Measurements from ENCODE around the gene RLBP1. TPM values are rescaled to one million over a fixed set of nuclear protein-coding genes. Genes with fewer than 3 reads are reported as not detected.

The RLBP1 gene
- total and polyA plus RNA-seq, 7 donors = 0.27 to 6.6 (median 1.1) TPM; not detected in 3

- no peak for TF ChIP-seq POLR2AphosphoS5 (IDR thresholded peaks at IDR 0.05)
- no peak for TF ChIP-seq POLR2A (IDR thresholded peaks at IDR 0.05)
- TF ChIP-seq, protein P1, sequence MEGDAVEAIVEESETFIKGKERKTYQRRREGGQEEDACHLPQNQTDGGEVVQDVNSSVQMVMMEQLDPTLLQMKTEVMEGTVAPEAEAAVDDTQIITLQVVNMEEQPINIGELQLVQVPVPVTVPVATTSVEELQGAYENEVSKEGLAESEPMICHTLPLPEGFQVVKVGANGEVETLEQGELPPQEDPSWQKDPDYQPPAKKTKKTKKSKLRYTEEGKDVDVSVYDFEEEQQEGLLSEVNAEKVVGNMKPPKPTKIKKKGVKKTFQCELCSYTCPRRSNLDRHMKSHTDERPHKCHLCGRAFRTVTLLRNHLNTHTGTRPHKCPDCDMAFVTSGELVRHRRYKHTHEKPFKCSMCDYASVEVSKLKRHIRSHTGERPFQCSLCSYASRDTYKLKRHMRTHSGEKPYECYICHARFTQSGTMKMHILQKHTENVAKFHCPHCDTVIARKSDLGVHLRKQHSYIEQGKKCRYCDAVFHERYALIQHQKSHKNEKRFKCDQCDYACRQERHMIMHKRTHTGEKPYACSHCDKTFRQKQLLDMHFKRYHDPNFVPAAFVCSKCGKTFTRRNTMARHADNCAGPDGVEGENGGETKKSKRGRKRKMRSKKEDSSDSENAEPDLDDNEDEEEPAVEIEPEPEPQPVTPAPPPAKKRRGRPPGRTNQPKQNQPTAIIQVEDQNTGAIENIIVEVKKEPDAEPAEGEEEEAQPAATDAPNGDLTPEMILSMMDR (IDR thresholded peaks at IDR 0.05) = no peak
- no peak for TF ChIP-seq EP300 (IDR thresholded peaks at IDR 0.05)
- DNase-seq = no peak
- no peaks in the 10 kb centered on the region for H3K4me1 ChIP-seq
- H3K9me3 ChIP-seq = no peaks in the 10 kb centered on the region
- 95 to 96% methylated on average over 8 of the region's 8 CpGs for WGBS, 2 donors
- no peak overlapping the region for H3K4me3 ChIP-seq
- no peaks in the 10 kb centered on the region for H3K27me3 ChIP-seq
- intact Hi-C loops (cut with DNase I) = no loop called here
- no peak overlapping the region for H3K27ac ChIP-seq
- peaks cover 15 to 94% (median 70%) of the 10 kb centered on the region in 4 donors for H3K36me3 ChIP-seq
These were observed 33.3 kb downstream of the RLBP1 start for GRCh38 chr15:89187986-89188514.

GRCh38 chr15:89187301-89187985, 33.9 kb downstream of the RLBP1 start:
- WGBS, 2 donors = 88 to 91% methylated on average over 9 of the region's 9 CpGs

DNA sequence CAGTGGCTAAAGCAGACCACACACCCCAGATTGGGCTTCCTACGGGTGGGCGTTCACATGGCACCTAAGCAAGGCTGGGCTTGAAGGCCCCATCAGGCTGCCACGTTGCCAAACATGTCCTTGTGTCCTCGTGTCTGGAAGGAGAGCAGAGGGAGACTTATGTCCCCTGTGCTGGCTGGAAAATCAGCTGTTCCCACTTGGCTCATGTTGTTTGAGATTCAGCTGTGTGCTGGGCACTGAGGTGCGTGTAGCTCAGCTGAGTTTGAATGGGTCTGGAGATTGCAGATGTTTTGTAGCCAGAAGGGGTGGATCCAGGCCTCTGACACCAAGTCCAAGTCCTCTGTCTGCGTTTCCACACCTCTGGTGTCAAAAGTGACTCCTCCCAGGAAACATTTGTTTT, 34.6 kb downstream of the RLBP1 start:
- H3K4me3 ChIP-seq = no peak overlapping the region
- peaks cover 8 to 83% (median 58%) of the 10 kb centered on the region in 4 donors for H3K36me3 ChIP-seq

More at GRCh38 chr15:89187301-89187985, 33.9 kb downstream of the RLBP1 start:
- H3K27me3 ChIP-seq = no peaks in the 10 kb centered on the region
- no peak overlapping the region for H3K27ac ChIP-seq
- no peaks in the 10 kb centered on the region for H3K4me1 ChIP-seq
- DNase-seq = no peak
- TF ChIP-seq POLR2A (IDR thresholded peaks at IDR 0.05) (no peak), EP300 (IDR thresholded peaks at IDR 0.05) (no peak), POLR2AphosphoS5 (IDR thresholded peaks at IDR 0.05) (no peak)
- TF ChIP-seq, protein P1 (IDR thresholded peaks at IDR 0.05) = no peak
- no peaks in the 10 kb centered on the region for H3K9me3 ChIP-seq
- peaks cover 9 to 88% (median 64%) of the 10 kb centered on the region in 4 donors for H3K36me3 ChIP-seq
- intact Hi-C loops (cut with DNase I) = no loop called here
- H3K4me3 ChIP-seq = no peak overlapping the region

GRCh38 chr15:89184886-89185526, 36.4 kb downstream of the RLBP1 start:
- 84 to 92% methylated on average over 12 of the region's 12 CpGs for WGBS, 2 donors

More for the DNA sequence above, 34.6 kb downstream of the RLBP1 start:
- 85 to 87% methylated on average over 6 of the region's 6 CpGs for WGBS, 2 donors
- H3K4me1 ChIP-seq = no peaks in the 10 kb centered on the region
- intact Hi-C loops (cut with DNase I) = no loop called here
- DNase-seq = no peak
- no peaks in the 10 kb centered on the region for H3K27me3 ChIP-seq
- H3K9me3 ChIP-seq = no peaks in the 10 kb centered on the region
- H3K27ac ChIP-seq = no peak overlapping the region
- TF ChIP-seq POLR2AphosphoS5 (IDR thresholded peaks at IDR 0.05) (no peak), EP300 (IDR thresholded peaks at IDR 0.05) (no peak), POLR2A (IDR thresholded peaks at IDR 0.05) (no peak)
- TF ChIP-seq, protein P1 (IDR thresholded peaks at IDR 0.05) = no peak

More at GRCh38 chr15:89184886-89185526, 36.4 kb downstream of the RLBP1 start:
- intact Hi-C loops (cut with DNase I) = no loop called here
- no peaks in the 10 kb centered on the region for H3K27me3 ChIP-seq
- H3K27ac ChIP-seq = no peak overlapping the region
- no peaks in the 10 kb centered on the region for H3K4me1 ChIP-seq
- H3K4me3 ChIP-seq = no peak overlapping the region
- H3K9me3 ChIP-seq = no peaks in the 10 kb centered on the region
- no peak for TF ChIP-seq EP300 (IDR thresholded peaks at IDR 0.05)
- TF ChIP-seq, protein P1 (IDR thresholded peaks at IDR 0.05) = no peak
- TF ChIP-seq POLR2A (IDR thresholded peaks at IDR 0.05) = no peak
- no peak for TF ChIP-seq POLR2AphosphoS5 (IDR thresholded peaks at IDR 0.05)
- peaks cover 8 to 80% (median 43%) of the 10 kb centered on the region in 4 donors for H3K36me3 ChIP-seq
- DNase-seq = no peak
